GM12878 (cell line): ENCODE measurements around the gene PLVAP. TPM values are rescaled to one million over a fixed set of nuclear protein-coding genes. Genes with fewer than 3 reads are reported as not detected.
A peak's percentile ranks its signal among the peaks of the same experiment; 100 is the strongest.

Experiments
- BCLAF1 ChIP-seq: fragments of 450-650 bp; IDR thresholded peaks from 2 replicates; pipeline ENCODE4 v1.6.1; 2017; ENCODE audit warnings: antibody characterized with exemption, mild to moderate bottlenecking, moderate library complexity
- BMI1 ChIP-seq: fragments of 450-650 bp; IDR thresholded peaks from 2 replicates; pipeline ENCODE4 v1.6.1; 2016; ENCODE audit warnings: mild to moderate bottlenecking, moderate library complexity, borderline replicate concordance
- CBFB ChIP-seq: IDR thresholded peaks from 2 replicates; pipeline ENCODE4 v1.6.1; 2016; ENCODE audit warnings: antibody characterized with exemption, low read depth
- GATAD2B ChIP-seq: fragments of 450-650 bp; conservative IDR thresholded peaks from 2 replicates; pipeline ENCODE4 v1.6.1; 2017; ENCODE audit warnings: low read depth, mild to moderate bottlenecking, moderate library complexity
- IKZF2 ChIP-seq, 2 experiments: fragments of 450-650 bp; IDR thresholded peaks; 2 replicates each; pipeline ENCODE4 v1.6.1; 2017; ENCODE audit warnings: mild to moderate bottlenecking in 2 of 2, moderate library complexity in 2 of 2
- JUNB ChIP-seq: IDR thresholded peaks from 2 replicates; pipeline ENCODE4 v1.6.1; 2016; ENCODE audit warnings: antibody characterized with exemption, mild to moderate bottlenecking
- KDM1A ChIP-seq: fragments of 200-600 bp; sonication (generic); IDR thresholded peaks from 2 replicates; pipeline ENCODE4 v1.6.1; 2016; ENCODE audit warnings: borderline replicate concordance
- WRNIP1 ChIP-seq: IDR thresholded peaks from 2 replicates; pipeline ENCODE4 v1.6.1; 2011; ENCODE audit warnings: low read depth, low read length, improper control_type of control experiment, borderline replicate concordance
- YY1 ChIP-seq: IDR thresholded peaks from 2 replicates; pipeline ENCODE4 v1.6.1; 2011; ENCODE audit warnings: low read depth, mild to moderate bottlenecking, low read length
- ZNF24 ChIP-seq: fragments of 450-650 bp; IDR thresholded peaks from 2 replicates; pipeline ENCODE4 v1.6.1; 2017; ENCODE audit warnings: antibody characterized with exemption, mild to moderate bottlenecking
- ZNF592 ChIP-seq: fragments of 450-650 bp; IDR thresholded peaks from 2 replicates; pipeline ENCODE4 v1.6.1; 2017; ENCODE audit warnings: mild to moderate bottlenecking, moderate library complexity
- polyA plus RNA-seq, 11 experiments: library from polyadenylated mRNA; depleted of rRNA in 4 of 11; unstranded in 6 of 11; stranded (reverse) in 5 of 11; fragments of >200 nt; fragmentation: Nextera tagmentation in 4 of 11; fragmentation: Illumina TruSeq in 1 of 11; extraction: Ambion mirVana in 4 of 11; extraction: Trizol in 1 of 11; gene quantifications; 1 replicate in 1 of 11; 2 replicates in 10 of 11; pipeline versions ENCODE4 v1.2.1 to v1.2.3, GENCODE V29; 2011 to 2016; ENCODE audit warnings: inconsistent platforms in 2 of 11, missing spikeins in 2 of 11, low read depth in 1 of 11
- total RNA-seq, 4 experiments: library from RNA; depleted of rRNA in 3 of 4; stranded (reverse); fragments of >200 nt in 3 of 4; fragmentation: Illumina TruSeq in 1 of 4; extraction: Trizol in 1 of 4; gene quantifications; 2 replicates each; pipeline versions ENCODE4 v1.2.1 to v1.2.3, GENCODE V29; 2013 to 2021
- TF ChIP-seq, protein P1 (sequence below): IDR thresholded peaks from 2 replicates; pipeline ENCODE4 v1.6.1; 2012; ENCODE audit warnings: low read depth, low read length, improper control_type of control experiment
- TF ChIP-seq, protein P2 (sequence below): fragments of 150-350 bp; IDR thresholded peaks from 2 replicates; pipeline ENCODE4 v1.6.1; 2016; ENCODE audit warnings: low read depth, low read length
- TF ChIP-seq, protein P3 (sequence below): fragments of 450-650 bp; IDR thresholded peaks from 2 replicates; pipeline ENCODE4 v1.6.1; 2016; ENCODE audit warnings: mild to moderate bottlenecking, moderate library complexity, borderline replicate concordance

The PLVAP gene
- total and polyA plus RNA-seq, 10 of the 15 experiments (the other 5 are each of a cell fraction or from before 2014, with no cell fraction given), result 0.03 to 0.54 (median 0.06) TPM; not detected in 4

- TF ChIP-seq BMI1 (no peak; the same call in 1 of the 2 replicates), JUNB (no peak), GATAD2B (0 out of 2 replicates have a peak, but pooled peaks have one; percentile 58), KDM1A (no peak), CBFB (peak; percentile 76), ZNF24 (no peak), ZNF592 (no peak), WRNIP1 (no peak), IKZF2 (IDR thresholded peaks at IDR 0.05) (peak; percentile 93 to 96), YY1 (no peak), BCLAF1 (no peak)
- TF ChIP-seq, protein P1, sequence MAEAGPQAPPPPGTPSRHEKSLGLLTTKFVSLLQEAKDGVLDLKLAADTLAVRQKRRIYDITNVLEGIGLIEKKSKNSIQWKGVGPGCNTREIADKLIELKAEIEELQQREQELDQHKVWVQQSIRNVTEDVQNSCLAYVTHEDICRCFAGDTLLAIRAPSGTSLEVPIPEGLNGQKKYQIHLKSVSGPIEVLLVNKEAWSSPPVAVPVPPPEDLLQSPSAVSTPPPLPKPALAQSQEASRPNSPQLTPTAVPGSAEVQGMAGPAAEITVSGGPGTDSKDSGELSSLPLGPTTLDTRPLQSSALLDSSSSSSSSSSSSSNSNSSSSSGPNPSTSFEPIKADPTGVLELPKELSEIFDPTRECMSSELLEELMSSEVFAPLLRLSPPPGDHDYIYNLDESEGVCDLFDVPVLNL, result no peak; the same call in 1 of the 2 replicates
- TF ChIP-seq, protein P2, sequence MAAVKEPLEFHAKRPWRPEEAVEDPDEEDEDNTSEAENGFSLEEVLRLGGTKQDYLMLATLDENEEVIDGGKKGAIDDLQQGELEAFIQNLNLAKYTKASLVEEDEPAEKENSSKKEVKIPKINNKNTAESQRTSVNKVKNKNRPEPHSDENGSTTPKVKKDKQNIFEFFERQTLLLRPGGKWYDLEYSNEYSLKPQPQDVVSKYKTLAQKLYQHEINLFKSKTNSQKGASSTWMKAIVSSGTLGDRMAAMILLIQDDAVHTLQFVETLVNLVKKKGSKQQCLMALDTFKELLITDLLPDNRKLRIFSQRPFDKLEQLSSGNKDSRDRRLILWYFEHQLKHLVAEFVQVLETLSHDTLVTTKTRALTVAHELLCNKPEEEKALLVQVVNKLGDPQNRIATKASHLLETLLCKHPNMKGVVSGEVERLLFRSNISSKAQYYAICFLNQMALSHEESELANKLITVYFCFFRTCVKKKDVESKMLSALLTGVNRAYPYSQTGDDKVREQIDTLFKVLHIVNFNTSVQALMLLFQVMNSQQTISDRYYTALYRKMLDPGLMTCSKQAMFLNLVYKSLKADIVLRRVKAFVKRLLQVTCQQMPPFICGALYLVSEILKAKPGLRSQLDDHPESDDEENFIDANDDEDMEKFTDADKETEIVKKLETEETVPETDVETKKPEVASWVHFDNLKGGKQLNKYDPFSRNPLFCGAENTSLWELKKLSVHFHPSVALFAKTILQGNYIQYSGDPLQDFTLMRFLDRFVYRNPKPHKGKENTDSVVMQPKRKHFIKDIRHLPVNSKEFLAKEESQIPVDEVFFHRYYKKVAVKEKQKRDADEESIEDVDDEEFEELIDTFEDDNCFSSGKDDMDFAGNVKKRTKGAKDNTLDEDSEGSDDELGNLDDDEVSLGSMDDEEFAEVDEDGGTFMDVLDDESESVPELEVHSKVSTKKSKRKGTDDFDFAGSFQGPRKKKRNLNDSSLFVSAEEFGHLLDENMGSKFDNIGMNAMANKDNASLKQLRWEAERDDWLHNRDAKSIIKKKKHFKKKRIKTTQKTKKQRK, result no peak
- TF ChIP-seq, protein P3, sequence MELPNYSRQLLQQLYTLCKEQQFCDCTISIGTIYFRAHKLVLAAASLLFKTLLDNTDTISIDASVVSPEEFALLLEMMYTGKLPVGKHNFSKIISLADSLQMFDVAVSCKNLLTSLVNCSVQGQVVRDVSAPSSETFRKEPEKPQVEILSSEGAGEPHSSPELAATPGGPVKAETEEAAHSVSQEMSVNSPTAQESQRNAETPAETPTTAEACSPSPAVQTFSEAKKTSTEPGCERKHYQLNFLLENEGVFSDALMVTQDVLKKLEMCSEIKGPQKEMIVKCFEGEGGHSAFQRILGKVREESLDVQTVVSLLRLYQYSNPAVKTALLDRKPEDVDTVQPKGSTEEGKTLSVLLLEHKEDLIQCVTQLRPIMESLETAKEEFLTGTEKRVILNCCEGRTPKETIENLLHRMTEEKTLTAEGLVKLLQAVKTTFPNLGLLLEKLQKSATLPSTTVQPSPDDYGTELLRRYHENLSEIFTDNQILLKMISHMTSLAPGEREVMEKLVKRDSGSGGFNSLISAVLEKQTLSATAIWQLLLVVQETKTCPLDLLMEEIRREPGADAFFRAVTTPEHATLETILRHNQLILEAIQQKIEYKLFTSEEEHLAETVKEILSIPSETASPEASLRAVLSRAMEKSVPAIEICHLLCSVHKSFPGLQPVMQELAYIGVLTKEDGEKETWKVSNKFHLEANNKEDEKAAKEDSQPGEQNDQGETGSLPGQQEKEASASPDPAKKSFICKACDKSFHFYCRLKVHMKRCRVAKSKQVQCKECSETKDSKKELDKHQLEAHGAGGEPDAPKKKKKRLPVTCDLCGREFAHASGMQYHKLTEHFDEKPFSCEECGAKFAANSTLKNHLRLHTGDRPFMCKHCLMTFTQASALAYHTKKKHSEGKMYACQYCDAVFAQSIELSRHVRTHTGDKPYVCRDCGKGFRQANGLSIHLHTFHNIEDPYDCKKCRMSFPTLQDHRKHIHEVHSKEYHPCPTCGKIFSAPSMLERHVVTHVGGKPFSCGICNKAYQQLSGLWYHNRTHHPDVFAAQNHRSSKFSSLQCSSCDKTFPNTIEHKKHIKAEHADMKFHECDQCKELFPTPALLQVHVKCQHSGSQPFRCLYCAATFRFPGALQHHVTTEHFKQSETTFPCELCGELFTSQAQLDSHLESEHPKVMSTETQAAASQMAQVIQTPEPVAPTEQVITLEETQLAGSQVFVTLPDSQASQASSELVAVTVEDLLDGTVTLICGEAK, result no peak
These were observed 7.0 kb downstream of the PLVAP start (continued) for GRCh38 chr19:17370026-17370587.
